AG09309 (cell line): ENCODE data around the gene SERPINE2.

Source experiments
- DNase-seq: peaks from one replicate; pipeline ENCODE4 v3.0.0-alpha.2; 2010; ENCODE audit warnings: low read depth
- H3K4me3 ChIP-seq: 2 replicates; pipeline ENCODE4 v1.5.1; 2011; ENCODE audit warnings: mild to moderate bottlenecking, low read depth, low read length, moderate library complexity; ENCODE audit not compliant: control insufficient read depth
- TF ChIP-seq, protein P1 (sequence below): IDR thresholded peaks from 2 replicates; pipeline ENCODE4 v1.5.1; 2011; ENCODE audit warnings: mild to moderate bottlenecking, low read depth, low read length, inconsistent platforms; ENCODE audit not compliant: insufficient read depth, control insufficient read depth; ENCODE audit errors: missing control alignments

The SERPINE2 gene

DNA sequence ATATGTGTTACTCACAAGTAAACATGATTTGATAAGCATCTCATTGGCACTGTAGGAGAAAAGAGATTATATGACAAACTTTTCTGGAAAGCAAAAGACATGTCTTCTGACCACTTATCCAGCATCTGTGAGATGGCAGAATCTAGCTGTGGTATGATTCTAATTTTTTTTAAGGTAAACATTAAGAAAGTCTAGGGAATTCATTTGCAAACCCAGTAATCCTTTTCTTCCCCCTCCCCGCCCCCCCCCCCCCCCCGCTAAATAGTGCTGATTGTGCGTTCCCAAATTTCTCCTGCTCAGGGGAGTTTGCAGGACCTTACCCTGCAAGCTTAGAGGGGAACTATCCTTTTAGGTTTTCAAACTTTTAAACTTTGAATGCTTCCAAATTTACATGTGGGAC is 69.8 kb downstream of the SERPINE2 start:
- no peak for DNase-seq
- H3K4me3 ChIP-seq, result no peak overlapping the region
- TF ChIP-seq, protein P1, sequence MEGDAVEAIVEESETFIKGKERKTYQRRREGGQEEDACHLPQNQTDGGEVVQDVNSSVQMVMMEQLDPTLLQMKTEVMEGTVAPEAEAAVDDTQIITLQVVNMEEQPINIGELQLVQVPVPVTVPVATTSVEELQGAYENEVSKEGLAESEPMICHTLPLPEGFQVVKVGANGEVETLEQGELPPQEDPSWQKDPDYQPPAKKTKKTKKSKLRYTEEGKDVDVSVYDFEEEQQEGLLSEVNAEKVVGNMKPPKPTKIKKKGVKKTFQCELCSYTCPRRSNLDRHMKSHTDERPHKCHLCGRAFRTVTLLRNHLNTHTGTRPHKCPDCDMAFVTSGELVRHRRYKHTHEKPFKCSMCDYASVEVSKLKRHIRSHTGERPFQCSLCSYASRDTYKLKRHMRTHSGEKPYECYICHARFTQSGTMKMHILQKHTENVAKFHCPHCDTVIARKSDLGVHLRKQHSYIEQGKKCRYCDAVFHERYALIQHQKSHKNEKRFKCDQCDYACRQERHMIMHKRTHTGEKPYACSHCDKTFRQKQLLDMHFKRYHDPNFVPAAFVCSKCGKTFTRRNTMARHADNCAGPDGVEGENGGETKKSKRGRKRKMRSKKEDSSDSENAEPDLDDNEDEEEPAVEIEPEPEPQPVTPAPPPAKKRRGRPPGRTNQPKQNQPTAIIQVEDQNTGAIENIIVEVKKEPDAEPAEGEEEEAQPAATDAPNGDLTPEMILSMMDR, result no peak

DNA sequence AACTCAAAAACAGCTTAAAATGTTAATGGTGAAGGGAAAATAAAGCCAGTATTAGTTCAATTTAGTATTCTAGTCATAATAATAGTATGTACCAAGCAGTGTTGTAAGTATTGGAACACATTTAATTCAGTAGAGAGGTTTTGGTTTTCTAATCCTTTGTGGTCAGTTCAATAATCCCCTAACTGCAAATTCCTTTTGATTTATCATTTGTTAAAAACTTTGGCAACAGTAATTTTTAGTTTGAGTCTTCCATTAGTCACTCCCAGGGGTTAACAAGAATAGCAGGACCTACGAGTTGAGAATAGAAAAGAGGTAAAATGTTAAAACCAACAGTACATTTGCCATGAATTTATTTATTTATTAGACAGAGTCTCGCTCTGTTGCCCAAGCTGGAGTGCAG is 71.1 kb downstream of the SERPINE2 start:
- TF ChIP-seq, protein P1, result no peak
- DNase-seq, result no peak
- H3K4me3 ChIP-seq, result no peak overlapping the region

DNA sequence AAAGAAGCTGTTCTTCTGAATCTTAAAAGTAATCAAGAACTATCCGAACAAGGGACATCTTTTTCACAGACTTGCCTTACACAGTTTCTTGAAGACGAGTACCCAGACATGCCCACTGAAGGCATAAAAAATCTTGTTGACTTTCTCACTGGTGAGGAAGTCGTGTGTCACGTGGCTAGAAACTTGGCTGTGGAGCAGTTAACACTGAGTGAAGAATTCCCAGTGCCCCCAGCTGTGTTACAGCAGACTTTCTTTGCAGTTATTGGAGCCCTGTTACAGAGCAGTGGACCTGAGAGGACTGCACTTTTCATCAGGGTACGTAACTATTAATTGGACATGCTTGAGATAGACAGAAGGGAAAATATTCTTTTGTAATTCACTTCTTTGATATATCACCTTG is 79.4 kb downstream of the SERPINE2 start:
- no peak overlapping the region for H3K4me3 ChIP-seq
- TF ChIP-seq, protein P1, result no peak
- no peak for DNase-seq

DNA sequence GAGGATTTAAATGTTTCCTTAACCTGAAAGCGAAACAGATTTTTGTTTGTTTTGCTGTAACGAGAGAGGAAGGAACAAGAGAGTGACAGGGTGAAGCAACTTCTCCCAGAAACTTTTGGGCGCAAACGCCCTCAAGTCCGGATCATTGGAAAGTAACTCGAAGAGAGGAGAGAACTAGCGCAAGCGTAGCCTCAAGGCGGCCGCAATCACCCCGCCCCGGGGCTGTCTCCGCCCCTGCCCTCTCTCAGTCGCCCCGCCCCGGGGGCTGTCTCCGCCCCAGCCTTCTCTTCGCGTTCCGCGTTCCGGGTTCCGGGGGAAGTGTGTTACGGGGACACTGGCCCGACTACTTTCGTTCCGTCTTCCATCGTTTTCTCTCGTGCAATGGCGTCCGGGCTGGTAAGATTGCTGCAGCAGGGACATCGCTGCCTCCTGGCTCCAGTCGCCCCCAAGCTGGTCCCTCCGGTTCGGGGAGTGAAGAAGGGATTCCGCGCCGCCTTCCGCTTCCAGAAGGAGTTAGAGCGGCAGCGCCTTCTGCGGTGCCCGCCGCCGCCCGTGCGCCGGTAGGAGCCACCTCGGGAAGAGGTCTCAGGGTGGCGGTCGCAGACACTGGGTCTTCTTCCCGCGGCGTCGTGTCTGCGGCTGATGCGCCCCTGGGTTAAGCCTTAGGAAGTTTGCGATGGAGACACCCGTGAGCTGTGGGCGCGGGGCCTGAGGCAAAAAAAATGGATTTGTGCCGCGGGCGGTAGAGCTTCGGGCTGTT is 81.8 kb downstream of the SERPINE2 start, which contains the start of gene MRPL44:
TSS of gene MRPL44 (plus strand) at position 372 of the 760 bp plus-strand sequence. CDS start at position 382, 10 bp downstream.
- DNase-seq, result peak; percentile 73
- H3K4me3 ChIP-seq, result peak within 1 kb of the TSS; percentile 78
- TF ChIP-seq, protein P1, result no peak

DNA sequence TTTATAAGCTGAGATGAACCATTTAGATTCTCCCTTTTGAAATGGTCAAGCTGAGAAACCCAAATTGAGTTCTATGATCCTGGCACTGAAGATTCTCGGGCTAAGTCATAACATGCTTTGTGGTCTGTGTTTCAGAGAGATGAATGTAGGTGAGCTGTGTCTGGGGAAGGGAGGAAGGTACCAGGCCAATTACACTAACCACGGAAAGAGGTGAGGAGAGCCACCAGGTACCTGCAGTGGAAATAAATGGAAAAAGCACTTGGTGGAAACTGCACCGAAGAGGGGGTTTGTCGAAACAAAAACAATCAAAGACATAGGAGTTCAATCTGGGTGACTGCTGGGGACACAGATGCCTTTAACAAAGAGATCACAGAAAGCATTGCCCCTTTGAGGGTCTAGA is 82.8 kb downstream of the SERPINE2 start:
- TF ChIP-seq, protein P1, result no peak
- DNase-seq, result no peak
- H3K4me3 ChIP-seq, result no peak overlapping the region

DNA sequence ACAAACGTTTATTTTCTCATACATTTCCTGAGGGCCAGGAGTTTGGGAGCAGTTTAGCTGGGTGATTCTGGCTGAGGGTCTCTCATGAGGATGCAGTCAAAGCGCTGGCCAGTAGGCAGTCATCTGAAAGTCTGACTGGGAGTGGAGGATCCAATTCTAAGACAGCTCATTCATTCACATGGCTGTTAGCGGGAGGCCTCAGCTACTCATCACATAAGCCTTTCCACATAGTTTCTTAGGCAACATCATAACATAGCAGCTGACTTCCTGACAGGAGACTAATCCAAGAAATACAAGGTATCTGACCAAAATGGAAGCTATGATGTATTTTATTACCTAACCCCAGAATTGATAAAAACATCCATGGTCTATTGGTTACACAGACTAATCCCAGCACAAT is 84.7 kb downstream of the SERPINE2 start:
- no peak overlapping the region for H3K4me3 ChIP-seq
- DNase-seq, result peak; percentile 75
- TF ChIP-seq, protein P1, result no peak
